Thyroid gland (tissue), 4 donors: ENCODE data around the gene PC. TPM values are rescaled to one million over a fixed set of nuclear protein-coding genes. Genes with fewer than 3 reads are reported as not detected.
A peak's percentile ranks its signal among the peaks of the same experiment; 100 is the strongest.

Source experiments
- DNase-seq, 2 donors: peaks; one replicate each; pipeline ENCODE4 v3.0.0-alpha.2; 2019
- H3K27ac ChIP-seq, 3 donors: fragments of 200-600 bp; sonication (generic); 1 replicate in 2 of 3; 2 replicates in 1 of 3; pipeline ENCODE4 v1.5.1; 2016 to 2019; ENCODE audit warnings: mild to moderate bottlenecking in 1 of 3, moderate library complexity in 1 of 3
- H3K27me3 ChIP-seq: fragments of 200-600 bp; sonication (generic); one replicate; pipeline ENCODE4 v1.5.1; 2019
- H3K36me3 ChIP-seq, 2 donors: fragments of 200-600 bp; sonication (generic); one replicate each; pipeline ENCODE4 v1.5.1; 2016 to 2019
- H3K4me1 ChIP-seq, 2 donors: fragments of 200-600 bp; sonication (generic); one replicate each; pipeline ENCODE4 v1.5.1; 2017 to 2019
- H3K4me3 ChIP-seq, 3 donors: fragments of 200-600 bp; sonication (generic); replicated peaks in 1 of 3; 1 replicate in 2 of 3; 2 replicates in 1 of 3; pipeline ENCODE4 v1.5.1; 2016; ENCODE audit warnings: mild to moderate bottlenecking in 1 of 3
- H3K9me3 ChIP-seq: fragments of 200-600 bp; sonication (generic); one replicate; pipeline ENCODE4 v1.5.1; 2017
- CTCF ChIP-seq, 6 experiments: fragments of 200-600 bp in 3 of 6; fragments of 450-650 bp in 3 of 6; sonication (generic) in 3 of 6; IDR thresholded peaks; one replicate each; pipeline ENCODE4 v1.5.1; 2016 to 2019; ENCODE audit warnings: antibody characterized with exemption in 6 of 6, mild to moderate bottlenecking in 2 of 6, inconsistent platforms in 1 of 6, moderate library complexity in 1 of 6
- POLR2A ChIP-seq, 2 donors: fragments of 450-650 bp; IDR thresholded peaks; one replicate each; pipeline ENCODE4 v1.6.1; 2017; ENCODE audit warnings: antibody characterized with exemption in 2 of 2, mild to moderate bottlenecking in 2 of 2, moderate library complexity in 1 of 2
- WGBS, 2 donors: methylation state at CpG; one replicate each; pipeline ENCODE4 v1.1.5; 2017; 5-methylcytosine and 5-hydroxymethylcytosine counted together
- intact Hi-C: fragments of 100-400 bp; cut with DNase I; formaldehyde crosslinking; loops from one replicate; pipeline ENCODE4 v1.15.1; 2023
- total RNA-seq, 4 donors: library from RNA; depleted of rRNA; stranded (reverse); fragments of >200 nt; gene quantifications; one replicate each; pipeline ENCODE4 v1.2.3, GENCODE V29; 2016

PC gene
- total RNA-seq, 4 donors from 2014 or later: 5.4 to 34.3 (median 21.9) TPM

- Histone ChIP-seq H3K4me3 (no peak overlapping the region), H3K4me1 (peaks cover 4 to 7% of the 10 kb centered on the region in 2 donors), H3K36me3 (peaks cover 0 to 13% of the 10 kb centered on the region in 2 donors), H3K9me3 (no peaks in the 10 kb centered on the region), H3K27me3 (no peaks in the 10 kb centered on the region), H3K27ac (no peak overlapping the region)
- TF ChIP-seq CTCF (IDR thresholded peaks at IDR 0.05) (no peak), POLR2A (IDR thresholded peaks at IDR 0.05) (no peak)
- DNase-seq: no peak
- 95% methylated on average over 20 to 22 of the region's 23 CpGs for WGBS, 2 donors
- intact Hi-C loops: no loop called here
Measured at GRCh38 chr11:66850588-66851238, 107.5 kb downstream of the PC start.

- TF ChIP-seq POLR2A (IDR thresholded peaks at IDR 0.05): no peak
- no peak for TF ChIP-seq CTCF (IDR thresholded peaks at IDR 0.05)
- no peaks in the 10 kb centered on the region for H3K27me3 ChIP-seq
- peaks cover 0 to 15% of the 10 kb centered on the region in 2 donors for H3K36me3 ChIP-seq
- H3K9me3 ChIP-seq: no peaks in the 10 kb centered on the region
- no peak overlapping the region for H3K4me3 ChIP-seq
- 94 to 95% methylated on average over 8 to 10 of the region's 10 CpGs for WGBS, 2 donors
- no peak for DNase-seq
- no peak overlapping the region for H3K27ac ChIP-seq
- peaks cover 0 to 2% of the 10 kb centered on the region in 2 donors for H3K4me1 ChIP-seq
- intact Hi-C loops: no loop called here
Measured at GRCh38 chr11:66850235-66850587, 108.0 kb downstream of the PC start.

- H3K36me3 ChIP-seq: peaks cover 0 to 15% of the 10 kb centered on the region in 2 donors
- no peaks in the 10 kb centered on the region for H3K9me3 ChIP-seq
- 89 to 92% methylated on average over 12 to 20 of the region's 22 CpGs for WGBS, 2 donors
- H3K27me3 ChIP-seq: no peaks in the 10 kb centered on the region
- no peak overlapping the region for H3K27ac ChIP-seq
- H3K4me3 ChIP-seq: no peak overlapping the region
- peaks cover under 1 to 1% of the 10 kb centered on the region in 2 donors for H3K4me1 ChIP-seq
- intact Hi-C loops: no loop called here
- no peak for DNase-seq
- no peak for TF ChIP-seq POLR2A (IDR thresholded peaks at IDR 0.05)
- TF ChIP-seq CTCF (IDR thresholded peaks at IDR 0.05): no peak
Measured at GRCh38 chr11:66849501-66850234, 108.5 kb downstream of the PC start.

GRCh38 chr11:66848671-66849500 is 109.3 kb downstream of the PC start:
- intact Hi-C loops: no loop called here
- peak in 1 of 2 donors; percentile 0 for DNase-seq

More at GRCh38 chr11:66848671-66849500, 109.3 kb downstream of the PC start:
- H3K4me3 ChIP-seq: no peak overlapping the region
- no peaks in the 10 kb centered on the region for H3K9me3 ChIP-seq
- H3K36me3 ChIP-seq: peaks cover 0 to 15% of the 10 kb centered on the region in 2 donors
- 93 to 95% methylated on average over 14 to 21 of the region's 28 CpGs for WGBS, 2 donors
- no peaks in the 10 kb centered on the region for H3K27me3 ChIP-seq
- H3K27ac ChIP-seq: no peak overlapping the region
- TF ChIP-seq CTCF (IDR thresholded peaks at IDR 0.05) (no peak), POLR2A (IDR thresholded peaks at IDR 0.05) (no peak)
- H3K4me1 ChIP-seq: peaks cover 8 to 9% of the 10 kb centered on the region in 2 donors
